Neural cell (in vitro differentiated cells): ENCODE data around the gene MSI2. TPM values are rescaled to one million over a fixed set of nuclear protein-coding genes. Genes with fewer than 3 reads are reported as not detected.

Experiments used
- H2AFZ ChIP-seq: fragments of 200-600, 300-800 bp; sonication (generic), shearing (Covaris generic); 2 replicates; pipeline ENCODE4 v1.6.0; 2014; ENCODE audit warnings: low read depth, mild to moderate bottlenecking, antibody characterized with exemption, low read length, moderate library complexity
- H3F3A ChIP-seq: fragments of 200-600 bp; shearing (Covaris generic); 2 replicates; pipeline ENCODE4 v1.6.1; 2016; ENCODE audit warnings: mild to moderate bottlenecking, moderate library complexity, mixed read lengths, antibody characterized with exemption, low read length; ENCODE audit not compliant: insufficient read depth, poor library complexity, severe bottlenecking
- H3K27ac ChIP-seq: fragments of 200-600, 300-800 bp; sonication (generic), shearing (Covaris generic); 2 replicates; pipeline ENCODE4 v1.5.1; 2014; ENCODE audit warnings: mild to moderate bottlenecking, low read length, moderate library complexity
- H3K27me3 ChIP-seq: fragments of 300-800, 200-600 bp; sonication (generic), shearing (Covaris generic); 2 replicates; pipeline ENCODE4 v1.6.0; 2014; ENCODE audit warnings: mild to moderate bottlenecking, low read depth, low read length, moderate library complexity; ENCODE audit not compliant: insufficient read depth
- H3K36me3 ChIP-seq: fragments of 300-800, 200-600 bp; sonication (generic), shearing (Covaris generic); 2 replicates; pipeline ENCODE4 v1.5.1; 2014; ENCODE audit warnings: mild to moderate bottlenecking, antibody characterized with exemption, low read length, moderate library complexity; ENCODE audit not compliant: insufficient read depth
- H3K4me2 ChIP-seq: fragments of 300-800, 200-600 bp; sonication (generic), shearing (Covaris generic); 2 replicates; pipeline ENCODE4 v1.6.0; 2014; ENCODE audit warnings: mild to moderate bottlenecking, low read length
- H3K4me3 ChIP-seq: fragments of 300-800, 200-600 bp; sonication (generic), shearing (Covaris generic); 2 replicates; pipeline ENCODE4 v1.5.1; 2014; ENCODE audit warnings: mild to moderate bottlenecking, low read length, moderate library complexity
- H3K79me2 ChIP-seq: fragments of 200-600 bp; shearing (Covaris generic); replicated peaks from 2 replicates; pipeline ENCODE4 v1.6.0; 2014; ENCODE audit warnings: mild to moderate bottlenecking, low read length, moderate library complexity; ENCODE audit not compliant: insufficient read depth
- H3K9ac ChIP-seq: fragments of 300-800, 200-600 bp; sonication (generic), shearing (Covaris generic); 2 replicates; pipeline ENCODE4 v1.6.1; 2016; ENCODE audit warnings: mild to moderate bottlenecking, low read length, mixed read lengths
- H3K9me2 ChIP-seq: fragments of 200-600 bp; shearing (Covaris generic); 2 replicates; pipeline ENCODE4 v1.6.1; 2016; ENCODE audit warnings: mild to moderate bottlenecking, low read length, mixed read lengths; ENCODE audit not compliant: insufficient read depth
- H3K9me3 ChIP-seq: fragments of 200-600, 300-800 bp; sonication (generic), shearing (Covaris generic); 2 replicates; pipeline ENCODE4 v1.6.1; 2016; ENCODE audit warnings: mild to moderate bottlenecking, mixed run types, low read length, moderate library complexity, mixed read lengths
- H4K20me1 ChIP-seq: fragments of 200-600 bp; shearing (Covaris generic); 2 replicates; pipeline ENCODE4 v1.6.1; 2016; ENCODE audit warnings: mild to moderate bottlenecking, mixed run types; ENCODE audit not compliant: insufficient read depth
- CTCF ChIP-seq: fragments of 450-650 bp; IDR thresholded peaks from 2 replicates; pipeline ENCODE4 v1.5.1; 2014; ENCODE audit warnings: antibody characterized with exemption, mild to moderate bottlenecking, moderate library complexity; ENCODE audit not compliant: poor library complexity, severe bottlenecking
- EP300 ChIP-seq: fragments of 450-650 bp; conservative IDR thresholded peaks from 2 replicates; pipeline ENCODE4 v1.6.1; 2014; ENCODE audit warnings: antibody characterized with exemption, mild to moderate bottlenecking, moderate library complexity; ENCODE audit not compliant: poor library complexity, severe bottlenecking
- EZH2 ChIP-seq: fragments of 200-600, 300-800 bp; shearing (Covaris generic), sonication (generic); IDR thresholded peaks from 2 replicates; pipeline ENCODE4 v1.6.1; 2014; ENCODE audit warnings: antibody characterized with exemption, low read length, borderline replicate concordance, mild to moderate bottlenecking; ENCODE audit not compliant: insufficient read depth, poor library complexity, severe bottlenecking
- MXI1 ChIP-seq: fragments of 450-650 bp; conservative IDR thresholded peaks from 2 replicates; pipeline ENCODE4 v1.6.1; 2014; ENCODE audit warnings: antibody characterized with exemption, mild to moderate bottlenecking; ENCODE audit not compliant: poor library complexity, severe bottlenecking
- POLR2AphosphoS5 ChIP-seq: IDR thresholded peaks from 2 replicates; pipeline ENCODE4 v1.6.1; 2012
- RAD21 ChIP-seq: fragments of 450-650 bp; conservative IDR thresholded peaks from 2 replicates; pipeline ENCODE4 v1.6.1; 2014; ENCODE audit warnings: antibody characterized with exemption, mild to moderate bottlenecking, moderate library complexity
- REST ChIP-seq: IDR thresholded peaks from 2 replicates; pipeline ENCODE4 v1.6.1; 2012; ENCODE audit warnings: borderline replicate concordance
- SMC3 ChIP-seq: fragments of 450-650 bp; conservative IDR thresholded peaks from 2 replicates; pipeline ENCODE4 v1.6.1; 2014; ENCODE audit warnings: antibody characterized with exemption, mild to moderate bottlenecking, moderate library complexity; ENCODE audit not compliant: poor library complexity
- TAF1 ChIP-seq: IDR thresholded peaks from 2 replicates; pipeline ENCODE4 v1.6.1; 2012; ENCODE audit warnings: low read depth
- polyA plus RNA-seq: library from polyadenylated mRNA; depleted of rRNA; stranded (reverse); fragments of >200 nt; gene quantifications from 2 replicates; pipeline ENCODE4 v1.2.3, GENCODE V29; 2014

Gene MSI2
- polyA plus RNA-seq, 1 donor from 2014 or later: 61.4 TPM

GRCh38 chr17:57289130-57289529 is 32.8 kb downstream of the MSI2 start:
- Histone ChIP-seq H3K36me3 (no peaks in the 10 kb centered on the region), H2AFZ (no peak overlapping the region), H4K20me1 (no peaks in the 10 kb centered on the region), H3K79me2 (peaks cover 68% of the 10 kb centered on the region), H3F3A (no peaks in the 10 kb centered on the region), H3K9me3 (no peaks in the 10 kb centered on the region), H3K27ac (no peak overlapping the region), H3K4me3 (no peak overlapping the region), H3K9ac (no peak overlapping the region), H3K9me2 (no peaks in the 10 kb centered on the region), H3K4me2 (no peak overlapping the region), H3K27me3 (no peaks in the 10 kb centered on the region)
- TF ChIP-seq EP300 (no peak), POLR2AphosphoS5 (no peak), RAD21 (no peak), TAF1 (no peak), EZH2 (no peak), REST (no peak), MXI1 (no peak), SMC3 (no peak), CTCF (no peak)

- Histone ChIP-seq H3K27ac (no peak overlapping the region), H3K9me3 (no peaks in the 10 kb centered on the region), H3K27me3 (no peaks in the 10 kb centered on the region), H3F3A (no peaks in the 10 kb centered on the region), H4K20me1 (no peaks in the 10 kb centered on the region), H2AFZ (no peak overlapping the region), H3K9ac (no peak overlapping the region), H3K4me2 (no peak overlapping the region), H3K36me3 (no peaks in the 10 kb centered on the region), H3K9me2 (no peaks in the 10 kb centered on the region), H3K79me2 (peaks cover 68% of the 10 kb centered on the region), H3K4me3 (no peak overlapping the region)
- TF ChIP-seq MXI1 (no peak), EZH2 (no peak), RAD21 (no peak), SMC3 (no peak), CTCF (no peak), REST (no peak), POLR2AphosphoS5 (no peak), EP300 (no peak), TAF1 (no peak)
Observed at GRCh38 chr17:57289613-57290012, 33.3 kb downstream of the MSI2 start.
